ENCODE data around the gene XPC.

The XPC gene

DNA sequence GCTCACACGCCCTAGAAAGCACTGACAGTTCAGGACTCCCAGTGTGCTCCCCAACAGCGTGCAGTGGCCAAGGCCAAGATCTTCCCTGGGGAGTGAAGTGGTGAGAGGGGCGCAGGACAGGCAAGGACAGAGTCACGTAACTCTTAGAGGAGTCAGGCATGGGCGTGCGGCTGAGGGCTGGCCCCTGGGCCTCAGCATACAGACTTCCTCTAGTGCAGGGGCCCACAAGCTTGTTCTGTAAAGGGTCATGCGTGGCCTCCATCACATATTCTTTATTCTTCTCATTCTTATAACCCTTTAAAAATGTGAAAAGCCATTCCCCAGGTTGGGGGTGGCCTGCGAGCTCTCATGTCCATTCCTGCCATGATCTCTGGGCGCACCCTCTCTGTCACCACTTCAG, 28.3 kb downstream of the XPC start:
- in situ Hi-C loops (cut with HindIII; ENCODE audit: low sequenced_read_pairs), result no loop called here

DNA sequence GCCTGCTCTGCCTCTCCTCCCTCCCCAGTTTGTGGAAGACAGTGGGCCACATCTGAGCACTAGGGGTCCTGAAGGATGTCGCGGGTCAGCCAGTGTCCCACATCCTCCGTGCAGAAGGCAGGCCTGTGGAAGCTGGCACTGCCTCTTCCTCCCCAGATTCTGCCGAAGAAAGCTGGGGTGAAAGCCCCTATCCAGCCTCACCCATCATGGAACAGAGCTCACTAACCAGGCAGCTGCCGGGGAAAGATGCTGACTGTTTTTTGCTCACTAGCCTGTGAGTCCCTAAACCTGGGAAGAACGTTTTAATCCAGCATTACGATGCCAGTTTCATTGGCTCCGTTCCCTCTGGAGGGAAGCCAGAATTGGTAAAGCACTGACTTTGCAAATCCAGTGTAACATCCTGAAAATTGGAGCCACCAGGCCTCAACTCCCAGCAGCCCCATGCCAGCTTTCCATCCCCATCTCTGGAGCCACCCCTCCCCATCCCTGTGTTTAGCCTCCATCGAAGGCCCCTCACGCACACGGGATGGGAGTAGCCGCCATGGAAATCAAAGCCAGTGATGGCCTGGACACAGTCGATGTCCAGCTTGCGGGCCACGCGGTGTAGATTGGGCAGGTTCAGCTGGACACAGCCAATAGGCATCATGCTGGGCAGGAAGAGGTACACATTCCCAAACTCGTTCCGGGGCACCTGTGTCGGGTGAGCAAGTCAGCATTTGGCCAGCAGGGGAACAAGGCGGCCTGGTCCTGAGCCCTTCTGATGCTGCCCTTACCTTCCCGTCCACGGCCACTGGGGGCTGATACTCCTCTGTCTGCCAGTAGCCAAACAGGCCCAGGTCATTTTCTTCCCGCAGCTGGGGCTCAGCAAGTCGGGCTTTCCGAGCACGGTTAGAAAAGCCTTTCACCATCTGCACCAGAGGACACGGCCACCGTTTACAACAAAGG, 30.1 kb downstream of the XPC start:
- in situ Hi-C loops (cut with HindIII; ENCODE audit: low sequenced_read_pairs), result no loop called here

DNA sequence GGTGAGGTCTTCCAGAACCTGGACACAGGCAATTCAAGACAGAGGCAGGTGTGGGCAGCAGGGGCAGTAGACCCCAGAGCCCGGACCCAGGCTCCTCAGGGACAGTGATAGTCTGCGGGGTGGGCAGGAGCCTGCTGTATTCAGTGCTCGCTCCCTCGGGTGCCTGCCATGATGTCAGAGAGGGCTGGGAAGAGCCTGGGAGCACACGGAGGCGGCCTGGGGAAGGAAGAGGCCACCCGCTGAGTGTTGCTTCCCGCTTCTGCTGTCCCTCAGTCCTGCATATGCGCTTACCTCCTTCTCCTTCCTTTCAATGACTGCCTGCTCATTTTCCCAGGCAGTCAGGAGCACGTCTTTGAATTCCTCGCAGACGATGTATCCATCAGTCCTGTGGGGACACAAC, 30.8 kb downstream of the XPC start:
- in situ Hi-C loops (cut with HindIII; ENCODE audit: low sequenced_read_pairs), result no loop called here

DNA sequence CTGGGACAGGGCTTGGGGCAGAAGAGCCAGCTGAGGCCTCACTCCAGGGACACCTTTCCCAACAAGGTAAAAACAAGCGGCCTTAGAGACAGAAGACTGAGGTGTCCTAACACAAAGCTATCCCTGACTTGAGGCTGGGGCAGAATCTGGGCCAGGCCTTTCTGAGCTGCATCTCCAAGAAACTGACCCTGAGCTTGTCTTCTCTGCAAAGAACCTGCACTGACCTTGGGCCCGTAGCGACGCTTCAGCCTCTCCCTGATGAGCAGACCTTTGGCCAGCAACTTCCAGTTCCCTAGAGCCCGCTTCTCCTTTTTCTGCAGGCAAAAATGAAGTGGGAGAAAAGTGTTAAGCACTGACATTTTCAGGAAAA, 31.4 kb downstream of the XPC start:
- in situ Hi-C loops (cut with HindIII; ENCODE audit: low sequenced_read_pairs), result no loop called here

DNA sequence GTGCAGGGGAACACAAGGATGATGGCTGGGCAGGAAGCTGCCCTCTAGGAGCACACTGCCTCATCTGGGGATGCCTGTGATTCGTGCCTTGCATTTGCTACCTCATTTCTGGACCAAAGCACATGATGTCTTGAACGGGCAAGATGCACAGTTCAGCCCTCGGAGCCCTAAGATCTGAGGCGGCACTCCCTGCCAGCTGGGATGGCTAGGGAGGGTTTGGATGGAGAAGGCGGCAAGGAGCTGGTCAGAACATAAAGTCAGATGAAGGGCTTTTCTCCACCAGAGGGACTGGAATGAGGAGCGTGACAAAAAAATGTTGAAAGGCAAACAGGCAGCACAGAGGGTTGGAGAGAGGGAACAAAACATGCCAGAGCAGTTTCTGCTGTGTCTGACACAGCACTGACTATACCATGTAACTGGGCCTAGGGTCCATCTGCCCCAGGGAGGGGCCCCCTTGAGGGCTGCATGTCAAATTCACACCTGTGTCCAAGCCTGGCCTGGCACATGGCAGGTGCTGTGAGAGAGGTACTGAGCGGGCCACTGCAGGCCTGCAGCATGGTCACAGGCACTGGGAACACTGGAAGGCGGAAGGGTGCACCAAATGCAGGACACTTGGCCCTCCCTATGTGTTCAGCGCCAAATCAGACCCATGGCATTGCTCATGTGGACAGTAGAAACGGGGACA, 31.9 kb downstream of the XPC start:
- in situ Hi-C loops (cut with HindIII; ENCODE audit: low sequenced_read_pairs), result no loop called here

DNA sequence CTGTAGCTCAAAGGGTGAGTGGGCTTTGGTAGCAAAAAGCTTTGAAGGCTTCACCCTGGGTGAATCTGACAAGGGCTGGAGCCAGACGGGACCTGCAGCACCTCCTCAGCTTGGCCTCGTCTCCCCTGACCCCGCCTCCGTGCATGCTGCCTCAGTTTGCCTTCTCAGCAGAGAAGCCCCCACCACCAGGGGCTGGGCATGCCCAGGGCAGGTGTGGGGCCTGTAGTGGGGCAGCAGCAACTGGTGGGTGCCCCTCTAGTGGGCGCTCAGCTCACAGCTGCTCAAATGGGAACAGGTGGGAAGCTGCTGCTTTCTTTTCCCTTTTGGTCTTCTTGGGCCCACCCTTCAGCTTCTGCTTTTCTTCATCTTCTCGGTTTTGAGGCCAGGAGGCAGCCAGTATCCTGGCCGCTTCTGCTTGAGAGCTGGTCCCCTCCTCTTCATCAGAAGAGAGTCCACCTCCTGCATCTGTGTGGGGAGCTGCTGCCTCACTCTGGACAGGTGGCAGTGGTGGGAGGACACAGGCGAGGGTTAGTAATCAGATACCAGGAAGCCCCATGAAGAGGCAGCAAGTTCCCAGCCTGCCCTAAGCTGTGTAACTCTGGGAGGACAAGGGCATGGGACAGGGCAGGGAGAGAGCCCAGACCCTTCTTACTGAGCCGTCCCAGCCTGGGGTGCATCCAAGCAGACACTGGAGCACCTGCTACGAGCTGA, 32.6 kb downstream of the XPC start:
- in situ Hi-C loops (cut with HindIII; ENCODE audit: low sequenced_read_pairs), result no loop called here

DNA sequence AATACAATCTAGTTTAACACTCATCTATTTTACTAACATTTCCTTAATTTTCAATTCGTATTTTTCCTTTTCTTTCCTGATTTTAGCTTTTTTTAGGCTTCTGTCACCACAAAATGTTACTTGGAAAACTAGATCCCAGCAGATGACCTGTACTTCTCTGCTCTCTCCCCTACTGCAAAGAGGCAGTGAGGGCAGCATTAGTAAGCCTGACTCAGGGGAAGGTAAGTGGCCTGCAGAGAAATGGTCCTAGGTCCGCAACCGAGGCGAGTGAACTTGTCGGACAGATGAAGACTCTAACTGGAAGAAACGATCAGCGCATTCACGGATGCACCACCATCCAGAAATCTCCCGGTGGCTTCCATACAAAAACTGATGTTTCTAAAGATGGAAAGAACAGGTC, 33.2 kb downstream of the XPC start:
- in situ Hi-C loops (cut with HindIII; ENCODE audit: low sequenced_read_pairs), result no loop called here

DNA sequence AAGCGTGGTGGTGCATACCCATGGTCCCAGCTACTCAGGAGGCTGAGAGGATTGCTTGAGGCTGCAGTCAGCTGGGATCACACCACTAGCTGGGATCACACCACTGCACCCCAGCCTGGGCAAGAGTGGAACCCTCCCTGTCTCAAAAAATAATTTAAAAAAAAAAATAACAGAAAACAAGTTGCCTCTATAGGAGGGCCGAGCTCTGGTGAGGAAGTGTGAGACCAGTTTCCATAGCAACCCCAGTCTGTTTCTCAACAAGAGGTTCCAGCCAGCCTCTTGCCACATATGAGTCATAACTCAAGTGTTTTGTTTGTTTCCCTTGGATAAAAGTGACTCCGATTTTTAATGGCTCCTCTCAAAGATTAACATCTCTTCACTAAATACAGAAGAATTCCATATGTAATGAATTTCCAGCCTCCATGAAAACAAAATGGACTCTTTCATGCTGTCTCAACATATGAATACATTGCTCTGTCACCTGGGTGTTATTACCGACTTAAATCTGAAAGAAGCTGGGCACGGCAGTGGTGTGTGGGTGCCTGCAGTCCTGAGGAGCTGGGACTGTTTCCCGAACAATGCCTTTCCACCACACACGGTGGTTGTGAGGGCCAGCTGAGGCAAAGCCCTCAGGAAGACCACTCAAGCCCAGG, 33.9 kb downstream of the XPC start:
- in situ Hi-C loops (cut with HindIII; ENCODE audit: low sequenced_read_pairs), result no loop called here

DNA sequence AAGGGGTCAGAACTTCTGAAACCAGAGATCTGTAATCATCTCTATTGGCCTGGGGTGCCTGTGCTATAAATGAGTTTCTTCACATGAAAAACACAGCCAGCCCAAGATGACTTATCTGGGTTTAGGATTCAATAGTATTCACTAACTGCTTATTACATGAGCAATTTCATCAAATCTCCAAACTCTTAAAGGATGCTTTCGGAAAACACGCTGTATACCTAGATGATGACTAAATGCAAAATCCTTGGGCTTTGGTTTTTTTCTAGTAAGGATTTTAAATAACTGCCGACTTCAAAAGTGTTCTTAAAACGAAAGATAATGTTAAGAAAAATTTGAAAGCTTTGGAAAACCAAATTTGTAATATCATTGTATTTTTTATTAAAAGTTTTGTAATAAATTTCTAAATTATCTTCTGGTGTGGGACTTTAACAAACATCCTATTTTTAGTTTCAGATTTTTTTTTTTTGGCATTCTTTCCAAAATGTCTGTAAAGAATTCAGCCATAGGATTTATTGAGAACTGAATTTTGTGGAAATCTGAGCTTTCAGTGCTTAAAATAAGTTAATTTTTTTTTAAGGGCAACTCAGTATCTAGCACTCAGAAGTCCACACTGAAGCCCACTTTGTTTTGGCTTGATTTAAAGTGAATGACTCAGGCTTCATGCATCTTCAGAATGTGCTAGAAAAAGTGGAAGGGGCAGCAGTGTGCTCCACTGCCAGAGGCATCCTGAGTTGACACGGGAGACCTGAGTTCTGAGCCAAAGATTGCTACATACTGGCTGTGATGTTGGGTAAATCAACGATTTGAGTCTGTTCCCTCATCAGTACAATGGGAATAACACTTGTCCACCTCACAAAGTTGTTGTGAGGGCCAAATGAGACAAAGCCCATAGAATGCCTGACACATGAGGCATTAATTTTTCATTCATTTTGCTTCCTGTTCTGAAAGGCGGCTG, 34.9 kb downstream of the XPC start:
- in situ Hi-C loops (cut with HindIII; ENCODE audit: low sequenced_read_pairs), result no loop called here

DNA sequence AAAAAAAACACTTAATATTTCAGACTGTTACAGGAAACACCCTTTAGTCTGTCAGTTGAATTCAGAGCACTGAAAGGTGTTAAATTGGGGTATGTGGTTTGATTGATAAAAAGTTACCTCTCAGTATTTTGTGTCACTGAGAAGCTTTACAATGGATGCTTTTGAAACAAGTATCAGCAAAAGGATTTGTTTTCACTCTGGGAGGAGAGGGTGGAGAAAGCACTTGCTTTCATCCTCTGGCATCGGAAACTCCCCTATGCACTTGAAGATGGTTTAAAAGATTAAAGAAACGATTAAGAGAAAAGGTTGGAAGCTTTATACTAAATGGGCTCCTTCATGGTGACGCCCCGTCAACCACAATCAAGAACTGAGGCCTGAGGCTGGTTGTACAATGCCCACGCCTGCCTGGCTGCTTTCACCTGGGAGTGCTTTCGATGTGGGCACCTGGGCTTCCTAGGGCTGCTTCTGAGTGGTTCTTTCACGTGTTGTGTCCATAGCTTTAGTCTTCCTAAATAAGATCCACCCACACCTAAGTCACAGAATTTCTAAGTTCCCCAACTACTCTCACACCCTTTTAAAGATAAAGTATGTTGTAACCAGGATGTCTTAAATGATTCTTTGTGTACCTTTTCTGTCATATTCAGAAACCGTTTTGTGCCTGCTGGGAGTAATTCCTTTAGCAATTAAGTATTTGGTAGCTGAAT, 35.7 kb downstream of the XPC start:
- in situ Hi-C loops (cut with HindIII; ENCODE audit: low sequenced_read_pairs), result no loop called here

DNA sequence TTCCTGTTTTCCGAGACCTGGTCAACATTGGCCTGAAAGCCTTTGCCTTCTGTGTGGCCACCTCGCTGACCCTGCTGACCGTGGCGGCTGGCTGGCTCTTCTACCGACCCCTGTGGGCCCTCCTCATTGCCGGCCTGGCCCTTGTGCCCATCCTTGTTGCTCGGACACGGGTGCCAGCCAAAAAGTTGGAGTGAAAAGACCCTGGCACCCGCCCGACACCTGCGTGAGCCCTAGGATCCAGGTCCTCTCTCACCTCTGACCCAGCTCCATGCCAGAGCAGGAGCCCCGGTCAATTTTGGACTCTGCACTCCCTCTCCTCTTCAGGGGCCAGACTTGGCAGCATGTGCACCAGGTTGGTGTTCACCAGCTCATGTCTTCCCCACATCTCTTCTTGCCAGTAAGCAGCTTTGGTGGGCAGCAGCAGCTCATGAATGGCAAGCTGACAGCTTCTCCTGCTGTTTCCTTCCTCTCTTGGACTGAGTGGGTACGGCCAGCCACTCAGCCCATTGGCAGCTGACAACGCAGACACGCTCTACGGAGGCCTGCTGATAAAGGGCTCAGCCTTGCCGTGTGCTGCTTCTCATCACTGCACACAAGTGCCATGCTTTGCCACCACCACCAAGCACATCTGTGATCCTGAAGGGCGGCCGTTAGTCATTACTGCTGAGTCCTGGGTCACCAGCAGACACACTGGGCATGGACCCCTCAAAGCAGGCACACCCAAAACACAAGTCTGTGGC, 36.6 kb downstream of the XPC start:
- in situ Hi-C loops (cut with HindIII; ENCODE audit: low sequenced_read_pairs), result no loop called here

DNA sequence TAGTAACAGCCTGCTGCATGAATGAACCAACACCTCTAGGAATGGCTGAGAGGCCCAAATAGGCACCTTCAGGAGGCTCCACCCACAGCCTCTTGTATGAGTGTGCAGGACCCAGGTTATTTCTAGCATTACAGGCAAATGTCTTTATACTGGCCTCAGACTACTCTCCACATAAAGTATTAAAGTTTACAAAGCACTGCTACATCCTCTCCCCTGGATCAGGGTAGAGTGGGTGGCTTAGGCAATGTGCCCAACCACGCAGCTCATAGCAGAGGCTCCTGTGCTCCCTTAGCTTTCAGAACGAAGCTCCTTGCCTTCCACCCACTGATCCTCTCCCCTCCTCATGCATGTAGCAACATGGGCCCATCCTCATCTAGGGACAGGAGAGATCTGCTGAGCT, 37.3 kb downstream of the XPC start:
- in situ Hi-C loops (cut with HindIII; ENCODE audit: low sequenced_read_pairs), result no loop called here

DNA sequence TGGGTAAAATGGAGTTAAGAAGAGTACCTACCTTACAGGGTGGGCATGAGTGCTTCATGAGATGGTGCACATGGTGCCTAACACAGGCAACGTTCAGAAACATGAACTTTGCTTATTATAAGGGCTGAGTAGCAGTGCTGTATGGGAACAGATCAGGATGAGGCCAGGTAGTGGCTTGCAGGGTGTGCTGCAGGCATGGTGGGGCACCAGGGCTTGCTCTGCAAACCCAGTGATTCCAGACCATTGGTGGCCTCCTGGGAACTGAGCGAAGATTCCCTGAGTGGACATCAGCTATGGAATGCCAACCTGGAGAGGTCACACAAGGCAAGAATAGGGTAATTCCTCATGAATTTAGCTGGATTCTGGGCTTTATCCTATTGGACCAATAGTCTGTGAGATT, 37.7 kb downstream of the XPC start:
- in situ Hi-C loops (cut with HindIII; ENCODE audit: low sequenced_read_pairs), result no loop called here

DNA sequence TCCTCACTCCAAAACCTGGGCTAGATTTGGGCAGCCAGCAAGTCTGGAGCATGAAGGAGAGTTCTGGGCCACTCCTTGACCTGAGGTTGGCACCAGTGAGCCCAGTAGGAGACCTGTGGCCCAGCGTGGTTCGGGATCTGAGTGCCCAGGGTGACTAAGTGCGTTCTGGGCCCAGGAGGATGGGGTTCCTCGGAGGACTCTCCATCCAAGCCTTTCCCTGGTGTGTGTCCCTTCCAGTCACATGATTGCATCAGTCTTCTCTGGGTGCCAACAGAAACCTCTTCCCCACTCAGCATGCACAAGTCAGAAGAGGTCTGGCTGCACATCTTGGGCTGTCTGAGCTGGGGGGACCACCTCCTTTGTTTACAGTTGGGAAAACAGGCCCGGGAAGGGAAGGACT, 38.6 kb downstream of the XPC start:
- in situ Hi-C loops (cut with HindIII; ENCODE audit: low sequenced_read_pairs), result no loop called here

DNA sequence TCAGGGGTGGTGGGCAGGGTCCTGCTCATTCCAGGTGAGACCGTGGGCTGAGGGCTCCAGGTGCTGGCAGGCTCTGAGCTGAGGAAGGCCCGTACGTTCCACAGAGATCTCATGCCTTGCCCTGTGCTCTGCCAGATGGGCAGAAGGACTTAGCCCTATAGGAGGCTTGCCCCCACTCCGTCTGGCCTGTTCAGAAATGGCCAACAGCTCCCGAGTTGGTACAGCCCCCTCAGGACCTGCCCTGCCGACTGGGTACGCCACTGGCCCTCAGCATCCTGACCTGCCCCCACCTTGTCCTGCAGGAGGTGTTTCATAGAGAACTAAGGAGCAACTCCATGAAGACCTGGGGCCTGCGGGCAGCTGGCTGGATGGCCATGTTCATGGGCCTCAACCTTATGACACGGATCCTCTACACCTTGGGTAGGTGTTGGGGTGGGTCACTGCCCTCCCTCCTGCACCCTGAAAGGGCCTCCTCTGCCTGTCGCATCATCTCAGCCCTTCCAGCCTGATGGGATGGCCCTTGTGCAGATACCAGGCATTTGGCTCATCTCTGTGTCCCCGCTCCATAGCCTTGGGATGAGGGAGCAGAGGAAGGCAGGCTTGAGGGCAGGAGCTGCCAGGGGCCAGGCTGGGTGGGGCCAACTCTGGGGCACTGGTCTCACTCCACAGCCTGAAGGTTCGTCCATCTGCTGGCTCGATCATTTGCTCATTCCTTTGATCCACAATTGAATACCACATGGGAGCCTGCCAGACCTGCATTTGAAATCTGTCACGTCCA, 39.3 kb downstream of the XPC start:
- in situ Hi-C loops (cut with HindIII; ENCODE audit: low sequenced_read_pairs), result no loop called here

DNA sequence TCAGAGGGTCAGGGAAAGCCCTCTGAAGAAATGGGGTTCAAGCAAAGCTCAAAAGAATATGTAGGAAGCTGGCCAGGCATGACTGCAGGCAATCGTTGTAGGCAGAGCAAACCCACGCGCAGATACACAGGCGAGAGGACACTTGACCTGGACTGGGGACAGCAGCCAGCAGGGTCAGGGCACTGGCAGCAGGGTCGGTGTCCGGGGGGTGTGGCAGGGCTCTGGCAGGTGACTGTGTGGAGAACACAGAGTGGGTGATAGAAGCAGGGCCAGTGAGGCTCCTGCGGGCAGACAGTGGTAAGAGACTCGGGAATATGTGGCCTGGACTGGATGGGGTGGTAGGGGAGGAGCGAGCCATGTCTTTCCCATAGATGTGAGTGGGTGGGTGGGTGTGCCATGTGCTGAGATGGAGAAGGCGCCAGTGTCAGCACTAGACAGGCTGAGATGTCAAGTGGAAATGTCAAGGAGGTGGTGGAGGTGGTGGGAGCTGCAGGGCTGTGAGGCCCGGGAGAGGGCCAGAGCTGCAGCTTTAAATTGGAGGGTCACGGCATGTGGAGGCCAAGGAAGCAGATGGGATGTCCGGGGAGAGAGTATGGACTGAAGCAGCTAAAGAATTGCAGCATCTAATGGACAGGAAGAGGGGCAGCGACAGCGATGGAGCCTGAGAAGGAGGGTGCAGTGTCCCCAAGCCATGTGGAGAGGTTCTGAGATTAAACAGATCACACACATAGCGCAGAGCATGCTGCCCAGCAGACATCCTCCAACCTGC, 40.1 kb downstream of the XPC start:
- in situ Hi-C loops (cut with HindIII; ENCODE audit: low sequenced_read_pairs), result no loop called here

DNA sequence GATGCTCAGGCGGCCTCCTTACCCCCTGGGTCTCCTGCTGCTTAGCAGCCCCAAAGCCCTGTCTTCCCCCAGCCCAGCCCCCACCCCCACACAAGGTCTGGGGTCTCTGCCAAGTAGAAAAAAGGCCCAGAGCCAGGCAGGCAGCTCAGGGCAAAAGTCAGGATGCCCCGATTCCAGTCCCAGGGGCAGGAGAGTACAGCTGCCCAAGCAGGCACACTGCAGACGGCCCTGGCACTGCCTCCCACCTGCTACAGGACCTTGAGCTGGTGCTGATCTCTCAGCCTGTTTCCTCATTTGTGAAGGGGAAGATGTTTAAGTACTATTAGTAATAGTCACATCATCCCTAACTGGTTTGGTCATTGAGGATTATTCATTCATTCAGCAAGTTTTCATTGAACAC, 41.0 kb downstream of the XPC start:
- in situ Hi-C loops (cut with HindIII; ENCODE audit: low sequenced_read_pairs), result no loop called here
